ENCODE results near the gene SFTPA1. TPM values are rescaled to one million over a fixed set of nuclear protein-coding genes. Genes with fewer than 3 reads are reported as not detected.
"Not testable (repeated sequence)": the region's sequence is repeated elsewhere in the genome, so short reads cannot be mapped to it uniquely, and the experiment has no call there.

The SFTPA1 gene
- not detected for total RNA-seq

GRCh38 chr10:79610601-79611191 lies at the start of gene SFTPA1:
TSS of gene SFTPA1 (plus strand) at chr10:79610939. CDS start at chr10:79611826, 887 bp downstream.
- H3K9me3 Mint-ChIP-seq, result no peaks in the 10 kb centered on the region
- ATAC-seq (ENCODE audit: low read depth), result no peak
- peaks cover 10% of the 10 kb centered on the region for H3K27me3 Mint-ChIP-seq

GRCh38 chr10:79561257-79561656 lies 49.5 kb upstream of the SFTPA1 start:
- H3K4me3 Mint-ChIP-seq, result no peak overlapping the region
- DNase-seq (no peak), ATAC-seq (ENCODE audit: low read depth) (no peak)
- no peaks in the 10 kb centered on the region for H3K9me3 Mint-ChIP-seq
- no peaks in the 10 kb centered on the region for H3K36me3 Mint-ChIP-seq
- peaks cover 7% of the 10 kb centered on the region for H3K4me1 Mint-ChIP-seq
- H3K27me3 Mint-ChIP-seq, result peaks cover 20% of the 10 kb centered on the region
- POLR2A ChIA-PET, result no interaction called here
- no peak overlapping the region for H3K27ac Mint-ChIP-seq

More at GRCh38 chr10:79610601-79611191, at the start of gene SFTPA1:
- no peak within 1 kb of the TSS for H3K4me3 Mint-ChIP-seq
- no peak within 1 kb of the TSS for H3K27ac Mint-ChIP-seq
- no peaks in the 10 kb centered on the region for H3K36me3 Mint-ChIP-seq
- H3K4me1 Mint-ChIP-seq, result peaks cover 8% of the 10 kb centered on the region
- POLR2A ChIA-PET, result no interaction called here
- DNase-seq, result no peak

- no peaks in the 10 kb centered on the region for H3K36me3 Mint-ChIP-seq
- H3K27ac Mint-ChIP-seq, result no peak overlapping the region
- ATAC-seq (ENCODE audit: low read depth) (peak; percentile 85), DNase-seq (peak; percentile 75)
- peaks cover 7% of the 10 kb centered on the region for H3K4me1 Mint-ChIP-seq
- H3K4me3 Mint-ChIP-seq, result no peak overlapping the region
- POLR2A ChIA-PET, result no interaction called here
- no peaks in the 10 kb centered on the region for H3K9me3 Mint-ChIP-seq
- H3K27me3 Mint-ChIP-seq, result peaks cover 27% of the 10 kb centered on the region
Measured at GRCh38 chr10:79562135-79562756, 48.5 kb upstream of the SFTPA1 start.

- no peak overlapping the region for H3K27ac Mint-ChIP-seq
- H3K9me3 Mint-ChIP-seq, result no peaks in the 10 kb centered on the region
- POLR2A ChIA-PET, result no interaction called here
- peaks cover 38% of the 10 kb centered on the region for H3K27me3 Mint-ChIP-seq
- no peak for DNase-seq
- H3K36me3 Mint-ChIP-seq, result no peaks in the 10 kb centered on the region
- peaks cover 7% of the 10 kb centered on the region for H3K4me1 Mint-ChIP-seq
- ATAC-seq (ENCODE audit: low read depth), result no peak
- H3K4me3 Mint-ChIP-seq, result no peak overlapping the region
Measured at GRCh38 chr10:79563426-79563825, 47.3 kb upstream of the SFTPA1 start.

- H3K27me3 Mint-ChIP-seq, result peaks cover 76% of the 10 kb centered on the region
- H3K4me1 Mint-ChIP-seq; H3K36me3 Mint-ChIP-seq; H3K4me3 Mint-ChIP-seq; H3K27ac Mint-ChIP-seq; H3K9me3 Mint-ChIP-seq; ATAC-seq (ENCODE audit: low read depth); DNase-seq; POLR2A ChIA-PET: not testable (repeated sequence)
Measured at GRCh38 chr10:79570624-79571023, 40.1 kb upstream of the SFTPA1 start.

- no peak for DNase-seq
- ATAC-seq (ENCODE audit: low read depth), result no peak
- POLR2A ChIA-PET, result no interaction called here
- peaks cover 10% of the 10 kb centered on the region for H3K4me1 Mint-ChIP-seq
- H3K27me3 Mint-ChIP-seq, result peaks cover 41% of the 10 kb centered on the region
- peaks cover 3% of the 10 kb centered on the region for H3K9me3 Mint-ChIP-seq
- H3K4me3 Mint-ChIP-seq, result no peak overlapping the region
- no peak overlapping the region for H3K27ac Mint-ChIP-seq
- no peaks in the 10 kb centered on the region for H3K36me3 Mint-ChIP-seq
Measured at GRCh38 chr10:79579361-79579760, 31.4 kb upstream of the SFTPA1 start.

- ATAC-seq (ENCODE audit: low read depth) (no peak), DNase-seq (no peak)
- H3K27ac Mint-ChIP-seq, result peak overlapping the region; percentile 25
- peaks cover 10% of the 10 kb centered on the region for H3K4me1 Mint-ChIP-seq
- H3K9me3 Mint-ChIP-seq, result peaks cover 2% of the 10 kb centered on the region
- H3K27me3 Mint-ChIP-seq, result peaks cover 30% of the 10 kb centered on the region
- H3K36me3 Mint-ChIP-seq, result no peaks in the 10 kb centered on the region
- no peak overlapping the region for H3K4me3 Mint-ChIP-seq
- POLR2A ChIA-PET, result no interaction called here
Measured at GRCh38 chr10:79581044-79581443, 29.7 kb upstream of the SFTPA1 start.

GRCh38 chr10:79582096-79582495 lies 28.6 kb upstream of the SFTPA1 start:
- Mint-ChIP-seq H3K36me3 (no peaks in the 10 kb centered on the region), H3K27ac (no peak overlapping the region), H3K4me3 (no peak overlapping the region), H3K4me1 (peaks cover 10% of the 10 kb centered on the region), H3K9me3 (peaks cover 2% of the 10 kb centered on the region), H3K27me3 (peaks cover 26% of the 10 kb centered on the region)
- DNase-seq (no peak), ATAC-seq (ENCODE audit: low read depth) (no peak)
- POLR2A ChIA-PET, result no interaction called here

- H3K36me3 Mint-ChIP-seq, H3K9me3 Mint-ChIP-seq, DNase-seq, H3K4me3 Mint-ChIP-seq, H3K4me1 Mint-ChIP-seq, POLR2A ChIA-PET, H3K27ac Mint-ChIP-seq: not testable (repeated sequence)
- ATAC-seq (ENCODE audit: low read depth), result peak; percentile 58
- peaks cover 19% of the 10 kb centered on the region for H3K27me3 Mint-ChIP-seq
Measured at GRCh38 chr10:79582954-79583353, 27.8 kb upstream of the SFTPA1 start.

- no peak overlapping the region for H3K4me3 Mint-ChIP-seq
Measured at GRCh38 chr10:79583488-79584024, 27.2 kb upstream of the SFTPA1 start.

GRCh38 chr10:79585870-79586527 lies 24.7 kb upstream of the SFTPA1 start:
- Mint-ChIP-seq H3K36me3 (no peaks in the 10 kb centered on the region), H3K9me3 (no peaks in the 10 kb centered on the region), H3K4me1 (peaks cover 8% of the 10 kb centered on the region), H3K4me3 (no peak overlapping the region), H3K27me3 (peaks cover 29% of the 10 kb centered on the region), H3K27ac (no peak overlapping the region)
- no peak for ATAC-seq (ENCODE audit: low read depth)
- no peak for DNase-seq
- POLR2A ChIA-PET, result no interaction called here

More at GRCh38 chr10:79583488-79584024, 27.2 kb upstream of the SFTPA1 start:
- Mint-ChIP-seq H3K36me3 (no peaks in the 10 kb centered on the region), H3K4me1 (peaks cover 10% of the 10 kb centered on the region), H3K27ac (no peak overlapping the region), H3K27me3 (peaks cover 17% of the 10 kb centered on the region), H3K9me3 (peaks cover 2% of the 10 kb centered on the region)
- DNase-seq (no peak), ATAC-seq (ENCODE audit: low read depth) (no peak)
- POLR2A ChIA-PET, result no interaction called here

- H3K27ac Mint-ChIP-seq, result no peak overlapping the region
- POLR2A ChIA-PET, result no interaction called here
- DNase-seq (no peak), ATAC-seq (ENCODE audit: low read depth) (no peak)
- H3K9me3 Mint-ChIP-seq, result no peaks in the 10 kb centered on the region
- peaks cover 29% of the 10 kb centered on the region for H3K27me3 Mint-ChIP-seq
- H3K4me3 Mint-ChIP-seq, result no peak overlapping the region
- peaks cover 6% of the 10 kb centered on the region for H3K4me1 Mint-ChIP-seq
- no peaks in the 10 kb centered on the region for H3K36me3 Mint-ChIP-seq
Measured at GRCh38 chr10:79586933-79587332, 23.8 kb upstream of the SFTPA1 start.

GRCh38 chr10:79588800-79589199 lies 21.9 kb upstream of the SFTPA1 start:
- H3K4me1 Mint-ChIP-seq, result no peaks in the 10 kb centered on the region
- ATAC-seq (ENCODE audit: low read depth) (no peak), DNase-seq (no peak)
- no peaks in the 10 kb centered on the region for H3K9me3 Mint-ChIP-seq
- no peaks in the 10 kb centered on the region for H3K36me3 Mint-ChIP-seq
- peaks cover 31% of the 10 kb centered on the region for H3K27me3 Mint-ChIP-seq
- no peak overlapping the region for H3K27ac Mint-ChIP-seq
- POLR2A ChIA-PET, result no interaction called here
- no peak overlapping the region for H3K4me3 Mint-ChIP-seq

GRCh38 chr10:79593377-79593776 lies 17.4 kb upstream of the SFTPA1 start:
- no peak for DNase-seq
- Mint-ChIP-seq H3K36me3 (peaks cover 2% of the 10 kb centered on the region), H3K27me3 (peaks cover 37% of the 10 kb centered on the region), H3K9me3 (peaks cover 14% of the 10 kb centered on the region), H3K27ac (no peak overlapping the region), H3K4me3 (no peak overlapping the region), H3K4me1 (no peaks in the 10 kb centered on the region)
- no peak for ATAC-seq (ENCODE audit: low read depth)
- POLR2A ChIA-PET, result no interaction called here

All from activated naive CD8-positive, alpha-beta T cell treated with anti-CD3 and anti-CD28 coated beads, Interleukin-2, amount 10 ng/mL, durations not matched to agents 7 days and 5 days (primary cell).